HEK293 (cell line): ENCODE data around the gene DUSP6.

ENCODE experiments used
- CTCF ChIA-PET: fragments of 350-600 bp; formaldehyde crosslinking; extraction: SDS; loops from one replicate; lab custom pipeline; 2021; ENCODE audit warnings: antibody characterized with exemption; lab: Yijun Ruan, JAX
- POLR2A ChIA-PET: fragments of 300-600 bp; formaldehyde crosslinking; extraction: SDS; loops from one replicate; lab custom pipeline; 2020; ENCODE audit warnings: antibody characterized with exemption, inconsistent platforms; lab: Yijun Ruan, JAX
- H3K27ac ChIP-seq: fragments of 200-500 bp; sonication (Bioruptor generic); 2 replicates; pipeline ENCODE4 v1.5.1; 2014; ENCODE audit warnings: low read depth, low read length, control low read depth, inconsistent platforms; ENCODE audit errors: extremely low read depth
- H3K36me3 ChIP-seq, 2 experiments: fragments of 200-500 bp in 1 of 2; sonication (Bioruptor generic) in 1 of 2; 1 replicate in 1 of 2; 2 replicates in 1 of 2; pipeline ENCODE4 v1.5.1; 2014 to 2017; ENCODE audit warnings: inconsistent platforms in 2 of 2, low read length in 2 of 2; ENCODE audit not compliant: control insufficient read depth in 2 of 2, insufficient read depth in 1 of 2
- H3K4me1 ChIP-seq: fragments of 200-500 bp; sonication (Bioruptor generic); 2 replicates; pipeline ENCODE4 v1.5.1; 2014; ENCODE audit warnings: mild to moderate bottlenecking, low read length, inconsistent platforms; ENCODE audit not compliant: control insufficient read depth, insufficient read depth
- H3K4me3 ChIP-seq: 2 replicates; pipeline ENCODE4 v1.5.1; 2011; ENCODE audit warnings: low read depth, mild to moderate bottlenecking, control low read depth, low read length, moderate library complexity
- H3K9me3 ChIP-seq: fragments of 200-500 bp; sonication (Bioruptor generic); 2 replicates; pipeline ENCODE4 v1.5.1; 2014; ENCODE audit warnings: low read depth, low read length, inconsistent platforms; ENCODE audit not compliant: control insufficient read depth, insufficient read depth
- KLF16 ChIP-seq: fragments of 450-650 bp; formaldehyde crosslinking; IDR thresholded peaks from 2 replicates; pipeline ENCODE4 v1.5.1; 2017; ENCODE audit warnings: missing biosample characterization, missing genetic modification characterization
- PRDM4 ChIP-seq: fragments of 450-650 bp; formaldehyde crosslinking; IDR thresholded peaks from 2 replicates; pipeline ENCODE4 v1.5.1; 2017; ENCODE audit warnings: missing biosample characterization, missing genetic modification characterization
- SALL2 ChIP-seq: fragments of 450-650 bp; formaldehyde crosslinking; IDR thresholded peaks from 2 replicates; pipeline ENCODE4 v1.5.0; 2017; ENCODE audit warnings: missing biosample characterization, mild to moderate bottlenecking, missing genetic modification characterization, borderline replicate concordance
- SP7 ChIP-seq: fragments of 450-650 bp; formaldehyde crosslinking; IDR thresholded peaks from 2 replicates; pipeline ENCODE4 v1.5.1; 2016; ENCODE audit warnings: missing biosample characterization, missing genetic modification characterization
- YY1 ChIP-seq: fragments of 450-650 bp; formaldehyde crosslinking; IDR thresholded peaks from 2 replicates; pipeline ENCODE4 v1.5.1; 2018; ENCODE audit warnings: missing biosample characterization, missing genetic modification characterization
- ZBTB26 ChIP-seq: fragments of 450-650 bp; formaldehyde crosslinking; optimal IDR thresholded peaks from 2 replicates; pipeline ENCODE3; 2016; ENCODE audit warnings: missing biosample characterization, mild to moderate bottlenecking, missing genetic modification characterization
- ZBTB48 ChIP-seq: fragments of 450-650 bp; formaldehyde crosslinking; IDR thresholded peaks from 2 replicates; pipeline ENCODE4 v1.5.1; 2016; ENCODE audit warnings: missing biosample characterization, missing genetic modification characterization
- ZBTB7A ChIP-seq: fragments of 450-650 bp; formaldehyde crosslinking; IDR thresholded peaks from 2 replicates; pipeline ENCODE4 v1.5.1; 2016; ENCODE audit warnings: low read depth, missing biosample characterization, missing genetic modification characterization
- ZFP3 ChIP-seq: fragments of 450-650 bp; formaldehyde crosslinking; IDR thresholded peaks from 2 replicates; pipeline ENCODE4 v1.5.1; 2016; ENCODE audit warnings: low read depth, missing biosample characterization, missing genetic modification characterization
- ZFP69B ChIP-seq: fragments of 450-650 bp; formaldehyde crosslinking; IDR thresholded peaks from 2 replicates; pipeline ENCODE4 v1.5.1; 2016; ENCODE audit warnings: missing biosample characterization, missing genetic modification characterization
- ZNF132 ChIP-seq: fragments of 450-650 bp; formaldehyde crosslinking; IDR thresholded peaks from 2 replicates; pipeline ENCODE4 v1.5.1; 2017; ENCODE audit warnings: missing biosample characterization, missing genetic modification characterization, borderline replicate concordance
- ZNF214 ChIP-seq: fragments of 450-650 bp; formaldehyde crosslinking; IDR thresholded peaks from 2 replicates; pipeline ENCODE4 v1.5.1; 2017; ENCODE audit warnings: missing biosample characterization, mild to moderate bottlenecking, missing genetic modification characterization, borderline replicate concordance
- ZNF223 ChIP-seq: fragments of 450-650 bp; formaldehyde crosslinking; IDR thresholded peaks from 2 replicates; pipeline ENCODE4 v1.5.1; 2016; ENCODE audit warnings: missing biosample characterization, missing genetic modification characterization
- ZNF24 ChIP-seq: fragments of 450-650 bp; formaldehyde crosslinking; IDR thresholded peaks from 2 replicates; pipeline ENCODE4 v1.5.1; 2016; ENCODE audit warnings: missing biosample characterization, missing genetic modification characterization
- ZNF394 ChIP-seq: fragments of 450-650 bp; formaldehyde crosslinking; IDR thresholded peaks from 2 replicates; pipeline ENCODE4 v1.5.1; 2016; ENCODE audit warnings: missing biosample characterization, missing genetic modification characterization, mild to moderate bottlenecking, moderate library complexity, borderline replicate concordance
- ZNF426 ChIP-seq: fragments of 450-650 bp; formaldehyde crosslinking; IDR thresholded peaks from 2 replicates; pipeline ENCODE4 v1.5.1; 2017; ENCODE audit warnings: missing biosample characterization, missing genetic modification characterization, mild to moderate bottlenecking, inconsistent platforms, moderate library complexity
- ZNF692 ChIP-seq: fragments of 450-650 bp; formaldehyde crosslinking; IDR thresholded peaks from 2 replicates; pipeline ENCODE4 v1.5.1; 2016; ENCODE audit warnings: missing biosample characterization, missing genetic modification characterization
- ZNF843 ChIP-seq: fragments of 450-650 bp; formaldehyde crosslinking; IDR thresholded peaks from 2 replicates; pipeline ENCODE4 v1.5.1; 2016; ENCODE audit warnings: missing biosample characterization, missing genetic modification characterization

Gene DUSP6

DNA sequence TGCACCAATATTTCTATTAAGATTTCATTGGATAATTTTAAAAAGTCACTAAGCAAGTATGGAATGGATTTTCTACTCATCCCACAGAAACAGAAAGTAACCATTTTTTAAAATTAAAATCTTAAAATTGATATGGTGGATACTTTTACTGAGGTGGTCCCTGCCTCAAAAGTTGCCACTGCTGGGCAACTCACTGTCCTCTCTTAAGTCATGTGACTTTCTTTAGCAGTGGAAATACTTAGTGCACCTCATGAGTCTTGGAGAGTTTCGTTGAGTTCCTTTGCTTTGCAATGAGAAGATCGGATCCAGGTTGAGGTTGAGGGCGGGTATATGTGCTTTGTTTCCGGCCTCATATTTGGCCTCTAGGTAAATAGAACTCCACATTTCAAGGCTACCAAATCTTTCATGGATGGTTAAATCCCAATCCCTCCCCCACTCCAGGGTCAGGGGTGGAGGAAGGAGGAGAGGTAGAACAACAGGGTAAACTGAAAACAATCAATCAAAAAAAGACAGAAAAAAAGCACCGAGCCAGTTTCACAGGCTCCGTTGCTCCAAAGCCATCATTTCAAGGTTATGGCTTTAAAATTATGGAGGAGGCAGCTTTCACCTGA, 39.5 kb upstream of the DUSP6 start:
- TF ChIP-seq ZNF214 (tag by site-specific recombination), result no peak
- no peak for TF ChIP-seq ZNF132 (tag by site-specific recombination)
- no peak for TF ChIP-seq ZBTB7A (tag by site-specific recombination)
- no peak for TF ChIP-seq ZNF692 (tag by site-specific recombination)
- no peak for TF ChIP-seq ZFP69B (tag by site-specific recombination)
- no peak for TF ChIP-seq YY1 (tag by site-specific recombination)
- TF ChIP-seq ZNF394 (tag by site-specific recombination), result no peak
- TF ChIP-seq SP7, result no peak
- TF ChIP-seq, all 188 proteins: peak for 0
- H3K9me3 ChIP-seq, result no peaks in the 10 kb centered on the region
- POLR2A ChIA-PET, result no interaction called here
- H3K4me3 ChIP-seq, result no peak overlapping the region
- CTCF ChIA-PET, result no interaction called here
- no peaks in the 10 kb centered on the region for H3K4me1 ChIP-seq
- no peak overlapping the region for H3K27ac ChIP-seq
- H3K36me3 ChIP-seq, result no peaks in the 10 kb centered on the region

GRCh38 chr12:89390802-89391673, 38.7 kb upstream of the DUSP6 start:
- H3K9me3 ChIP-seq, result no peaks in the 10 kb centered on the region
- POLR2A ChIA-PET, result no interaction called here
- TF ChIP-seq ZBTB48 (tag by site-specific recombination) (no peak), ZFP3 (tag by site-specific recombination) (no peak), KLF16 (no peak), ZNF426 (tag by site-specific recombination) (no peak), ZBTB26 (tag by site-specific recombination) (no peak), ZNF223 (tag by site-specific recombination) (no peak), ZNF24 (tag by site-specific recombination) (no peak), ZNF843 (tag by site-specific recombination) (no peak), PRDM4 (tag by site-specific recombination) (no peak), SALL2 (tag by site-specific recombination) (no peak)
- TF ChIP-seq, all 188 proteins: peak for 0
- no peak overlapping the region for H3K4me3 ChIP-seq
- no peaks in the 10 kb centered on the region for H3K4me1 ChIP-seq
- CTCF ChIA-PET, result no interaction called here
- H3K27ac ChIP-seq, result no peak overlapping the region
- no peaks in the 10 kb centered on the region for H3K36me3 ChIP-seq
